ENCODE measurements around the gene MRPS2. TPM values are rescaled to one million over a fixed set of nuclear protein-coding genes. Genes with fewer than 3 reads are reported as not detected.

The MRPS2 gene
- total RNA-seq, 2 donors from 2014 or later: 50.2 to 53.1 TPM

GRCh38 chr9:135509458-135509857, 9.0 kb downstream of the MRPS2 start:
- Histone ChIP-seq H3K9me3 (ENCODE audit: control insufficient read depth, low read length) (no peaks in the 10 kb centered on the region), H3K27ac (ENCODE audit: low read depth, low read length) (no peak overlapping the region), H3K36me3 (ENCODE audit: control insufficient read depth, insufficient read depth, low read length) (peaks cover 9% of the 10 kb centered on the region), H3K27me3 (ENCODE audit: control insufficient read depth, insufficient read depth, low read length, poor library complexity, severe bottlenecking) (no peaks in the 10 kb centered on the region), H3K4me3 (ENCODE audit: low read length) (no peak overlapping the region), H3K9ac (ENCODE audit: extremely low read depth, low read length, poor library complexity, severe bottlenecking) (no peak overlapping the region), H3K4me1 (ENCODE audit: control insufficient read depth, insufficient read depth, low read length) (no peaks in the 10 kb centered on the region)
- H3K27me3 Mint-ChIP-seq (ENCODE audit: insufficient read depth): peaks cover 2% of the 10 kb centered on the region
- no peak overlapping the region for H3K27ac Mint-ChIP-seq
- TF ChIP-seq CTCF (conservative IDR thresholded peaks at IDR 0.05): no peak
- H3K4me1 Mint-ChIP-seq: no peaks in the 10 kb centered on the region
- 86% methylated on average over 1 of the region's 2 CpGs; no CpG with 5 or more reads in 1 of the 2 experiments for WGBS, 2 experiments (ENCODE audit: insufficient coverage in 1 of 2, insufficient read length in 1 of 2)
- H3K36me3 Mint-ChIP-seq (ENCODE audit: low read depth): peaks cover 7% of the 10 kb centered on the region
- no peak for DNase-seq
- no peak overlapping the region for H3K4me3 Mint-ChIP-seq
- peaks cover 8% of the 10 kb centered on the region for H3K9me3 Mint-ChIP-seq

DNA sequence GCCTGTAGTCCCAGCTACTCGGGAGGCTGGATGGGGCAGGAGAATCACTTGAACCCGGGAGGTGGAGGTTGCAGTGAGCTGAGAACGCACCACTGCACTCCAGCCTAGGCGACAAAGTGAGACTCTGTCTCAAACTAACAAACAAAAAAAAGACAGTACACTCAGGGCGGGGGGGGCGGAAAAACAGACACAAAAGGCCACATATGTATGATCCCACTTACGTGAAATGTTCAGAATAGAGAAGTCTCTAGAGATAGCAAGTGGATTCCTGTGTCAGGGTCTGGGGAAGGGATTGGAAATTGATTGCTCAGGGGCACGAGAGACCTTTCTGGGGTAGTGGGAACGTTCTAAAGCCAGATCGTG, 11.7 kb downstream of the MRPS2 start:
- H3K9me3 Mint-ChIP-seq: peaks cover 8% of the 10 kb centered on the region
- H3K27ac Mint-ChIP-seq: no peak overlapping the region

DNA sequence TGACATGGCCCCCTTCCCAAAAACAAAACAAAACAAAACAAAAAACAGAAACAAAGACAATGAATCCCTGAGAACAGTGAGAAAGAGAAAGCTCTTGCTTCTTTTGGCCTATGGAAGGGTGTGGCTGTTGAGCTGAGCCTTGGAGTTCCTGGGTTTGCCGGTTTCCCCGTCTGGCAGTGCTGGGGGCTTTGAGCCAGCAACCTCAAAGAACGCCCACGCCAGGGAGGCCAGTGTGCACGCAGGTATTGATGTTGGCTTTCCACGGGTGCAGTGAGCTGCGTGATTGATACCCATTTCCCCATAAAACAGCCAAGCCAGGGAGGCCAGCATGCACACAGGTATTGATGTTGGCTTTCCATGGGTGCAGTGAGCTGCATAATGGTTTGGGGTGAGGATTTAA, 12.4 kb downstream of the MRPS2 start:
- Histone ChIP-seq H3K4me3 (ENCODE audit: low read length) (no peak overlapping the region), H3K4me1 (ENCODE audit: control insufficient read depth, insufficient read depth, low read length) (no peaks in the 10 kb centered on the region), H3K36me3 (ENCODE audit: control insufficient read depth, insufficient read depth, low read length) (no peaks in the 10 kb centered on the region), H3K9ac (ENCODE audit: extremely low read depth, low read length, poor library complexity, severe bottlenecking) (no peak overlapping the region), H3K27ac (ENCODE audit: low read depth, low read length) (no peak overlapping the region), H3K27me3 (ENCODE audit: control insufficient read depth, insufficient read depth, low read length, poor library complexity, severe bottlenecking) (no peaks in the 10 kb centered on the region), H3K9me3 (ENCODE audit: control insufficient read depth, low read length) (no peaks in the 10 kb centered on the region)
- no peak overlapping the region for H3K27ac Mint-ChIP-seq
- no peaks in the 10 kb centered on the region for H3K4me1 Mint-ChIP-seq
- no peak for TF ChIP-seq CTCF (conservative IDR thresholded peaks at IDR 0.05)
- DNase-seq: peak; percentile 41
- H3K9me3 Mint-ChIP-seq: peaks cover 8% of the 10 kb centered on the region
- no peaks in the 10 kb centered on the region for H3K36me3 Mint-ChIP-seq (ENCODE audit: low read depth)
- WGBS, 2 experiments (ENCODE audit: insufficient coverage in 1 of 2, insufficient read length in 1 of 2): 80 to 92% methylated on average over 1 to 7 of the region's 7 CpGs
- H3K4me3 Mint-ChIP-seq: no peak overlapping the region
- peaks cover 2% of the 10 kb centered on the region for H3K27me3 Mint-ChIP-seq (ENCODE audit: insufficient read depth)

More for the DNA sequence above, 11.7 kb downstream of the MRPS2 start:
- TF ChIP-seq CTCF (conservative IDR thresholded peaks at IDR 0.05): no peak
- Histone ChIP-seq H3K4me1 (ENCODE audit: control insufficient read depth, insufficient read depth, low read length) (no peaks in the 10 kb centered on the region), H3K9me3 (ENCODE audit: control insufficient read depth, low read length) (no peaks in the 10 kb centered on the region), H3K27me3 (ENCODE audit: control insufficient read depth, insufficient read depth, low read length, poor library complexity, severe bottlenecking) (no peaks in the 10 kb centered on the region), H3K36me3 (ENCODE audit: control insufficient read depth, insufficient read depth, low read length) (no peaks in the 10 kb centered on the region), H3K4me3 (ENCODE audit: low read length) (no peak overlapping the region), H3K27ac (ENCODE audit: low read depth, low read length) (no peak overlapping the region), H3K9ac (ENCODE audit: extremely low read depth, low read length, poor library complexity, severe bottlenecking) (no peak overlapping the region)
- no peaks in the 10 kb centered on the region for H3K36me3 Mint-ChIP-seq (ENCODE audit: low read depth)
- peaks cover 2% of the 10 kb centered on the region for H3K27me3 Mint-ChIP-seq (ENCODE audit: insufficient read depth)
- peak; percentile 36 for DNase-seq
- 94 to 95% methylated on average over 7 to 10 of the region's 10 CpGs for WGBS, 2 experiments (ENCODE audit: insufficient coverage in 1 of 2, insufficient read length in 1 of 2)
- H3K4me1 Mint-ChIP-seq: no peaks in the 10 kb centered on the region
- no peak overlapping the region for H3K4me3 Mint-ChIP-seq
